ENCODE data around the gene CAPN14.
A peak's percentile ranks its signal among the peaks of the same experiment; 100 is the strongest.

Gene CAPN14

GRCh38 chr2:31233741-31234682, 16.7 kb upstream of the CAPN14 start, which contains the start of gene EHD3:
EHD3 (plus strand) TSS chr2:31234152; CDS start chr2:31234622, 470 bp downstream.
- Histone ChIP-seq H2BK15ac (ENCODE audit: low read length) (no peak within 1 kb of the TSS), H3K27ac (replicated peaks; ENCODE audit: low read length) (no peak within 1 kb of the TSS), H2AK5ac (ENCODE audit: low read depth, low read length) (no peak within 1 kb of the TSS), H3K14ac (ENCODE audit: low read length) (no peak within 1 kb of the TSS), H3K4me1 (ENCODE audit: control insufficient read depth in 2 of 2, insufficient read depth in 1 of 2, low read depth in 1 of 2, low read length in 2 of 2) (peaks cover 0 to 5% of the 10 kb centered on the region in 2 donors), H3K79me1 (ENCODE audit: low read depth, low read length) (no peaks in the 10 kb centered on the region), H2BK120ac (ENCODE audit: low read depth, low read length) (no peak within 1 kb of the TSS), H3K23ac (ENCODE audit: low read depth, low read length, poor library complexity) (peak within 1 kb of the TSS; percentile 67), H3K4me2 (ENCODE audit: insufficient read depth, low read length, poor library complexity, severe bottlenecking) (peak within 1 kb of the TSS; percentile 92), H3K4ac (ENCODE audit: low read length) (no peak within 1 kb of the TSS), H2BK12ac (ENCODE audit: low read length) (no peak within 1 kb of the TSS), H3K9ac (ENCODE audit: low read depth, low read length, poor library complexity) (peak within 1 kb of the TSS; percentile 85), H3K36me3 (replicated peaks in 1 of 2; ENCODE audit: control insufficient read depth in 2 of 2, insufficient read depth in 2 of 2, low read length in 2 of 2) (no peaks in the 10 kb centered on the region), H3K27me3 (ENCODE audit: control insufficient read depth in 3 of 3, insufficient read depth in 3 of 3, low read depth in 1 of 3, low read length in 3 of 3) (peaks cover 0 to 11% (median 2%) of the 10 kb centered on the region in 3 experiments), H2AFZ (ENCODE audit: low read length) (peak within 1 kb of the TSS; percentile 97), H3K18ac (ENCODE audit: low read length) (peak within 1 kb of the TSS; percentile 89), H3K4me3 (ENCODE audit: low read length in 2 of 2) (peak within 1 kb of the TSS; percentile 60 to 82), H3K9me3 (replicated peaks in 1 of 2; ENCODE audit: control insufficient read depth in 2 of 2, insufficient read depth in 1 of 2, low read depth in 1 of 2, low read length in 2 of 2) (no peaks in the 10 kb centered on the region), H4K91ac (ENCODE audit: low read depth, low read length, poor library complexity) (no peak within 1 kb of the TSS), H2BK5ac (ENCODE audit: low read length) (peak within 1 kb of the TSS; percentile 20), H4K8ac (ENCODE audit: low read depth, low read length) (no peak within 1 kb of the TSS)
- peak; percentile 92 for DNase-seq (ENCODE audit: low spot score)
- WGBS, 2 donors (ENCODE audit: extremely low coverage in 2 of 2, insufficient read length in 2 of 2, insufficient replicate concordance in 1 of 2): no CpG with 5 or more reads among the region's 74 CpGs

GRCh38 chr2:31233231-31233630, 15.9 kb upstream of the CAPN14 start:
- Histone ChIP-seq H3K4ac (ENCODE audit: low read length) (no peak overlapping the region), H3K27ac (replicated peaks; ENCODE audit: low read length) (no peak overlapping the region), H4K8ac (ENCODE audit: low read depth, low read length) (no peak overlapping the region), H2BK12ac (ENCODE audit: low read length) (no peak overlapping the region), H3K18ac (ENCODE audit: low read length) (no peak overlapping the region), H3K36me3 (replicated peaks in 1 of 2; ENCODE audit: control insufficient read depth in 2 of 2, insufficient read depth in 2 of 2, low read length in 2 of 2) (no peaks in the 10 kb centered on the region), H3K4me3 (ENCODE audit: low read length in 2 of 2) (no peak overlapping the region), H3K27me3 (ENCODE audit: control insufficient read depth in 3 of 3, insufficient read depth in 3 of 3, low read depth in 1 of 3, low read length in 3 of 3) (peaks cover 0 to 13% (median 2%) of the 10 kb centered on the region in 3 experiments), H3K9ac (ENCODE audit: low read depth, low read length, poor library complexity) (no peak overlapping the region), H3K9me3 (replicated peaks in 1 of 2; ENCODE audit: control insufficient read depth in 2 of 2, insufficient read depth in 1 of 2, low read depth in 1 of 2, low read length in 2 of 2) (no peaks in the 10 kb centered on the region), H2AK5ac (ENCODE audit: low read depth, low read length) (no peak overlapping the region), H3K79me1 (ENCODE audit: low read depth, low read length) (no peaks in the 10 kb centered on the region), H3K4me2 (ENCODE audit: insufficient read depth, low read length, poor library complexity, severe bottlenecking) (no peak overlapping the region), H3K14ac (ENCODE audit: low read length) (no peak overlapping the region), H2BK5ac (ENCODE audit: low read length) (no peak overlapping the region), H3K4me1 (ENCODE audit: control insufficient read depth in 2 of 2, insufficient read depth in 1 of 2, low read depth in 1 of 2, low read length in 2 of 2) (peaks cover 0 to 5% of the 10 kb centered on the region in 2 donors), H3K23ac (ENCODE audit: low read depth, low read length, poor library complexity) (no peak overlapping the region), H2BK120ac (ENCODE audit: low read depth, low read length) (no peak overlapping the region), H2BK15ac (ENCODE audit: low read length) (no peak overlapping the region), H2AFZ (ENCODE audit: low read length) (peak overlapping the region; percentile 97), H4K91ac (ENCODE audit: low read depth, low read length, poor library complexity) (no peak overlapping the region)
- no peak for DNase-seq (ENCODE audit: low spot score)
- WGBS, 2 donors (ENCODE audit: extremely low coverage in 2 of 2, insufficient read length in 2 of 2, insufficient replicate concordance in 1 of 2): no CpG with 5 or more reads among the region's 1 CpG

- no peak overlapping the region for H4K91ac ChIP-seq (ENCODE audit: low read depth, low read length, poor library complexity)
- H3K4me1 ChIP-seq (ENCODE audit: control insufficient read depth in 2 of 2, insufficient read depth in 1 of 2, low read depth in 1 of 2, low read length in 2 of 2): peaks cover 0 to 5% of the 10 kb centered on the region in 2 donors
Measured at GRCh38 chr2:31232586-31232985, 15.3 kb upstream of the CAPN14 start.

GRCh38 chr2:31231571-31232302, 14.4 kb upstream of the CAPN14 start:
- DNase-seq (ENCODE audit: low spot score): no peak
- WGBS, 2 donors (ENCODE audit: extremely low coverage in 2 of 2, insufficient read length in 2 of 2, insufficient replicate concordance in 1 of 2): no CpG with 5 or more reads among the region's 15 CpGs
- no peak overlapping the region for H4K8ac ChIP-seq (ENCODE audit: low read depth, low read length)
- no peak overlapping the region for H3K18ac ChIP-seq (ENCODE audit: low read length)
- H3K27me3 ChIP-seq (ENCODE audit: control insufficient read depth in 3 of 3, insufficient read depth in 3 of 3, low read depth in 1 of 3, low read length in 3 of 3): peaks cover 0 to 20% (median 2%) of the 10 kb centered on the region in 3 experiments
- H3K14ac ChIP-seq (ENCODE audit: low read length): no peak overlapping the region
- no peak overlapping the region for H3K4me3 ChIP-seq (ENCODE audit: low read length in 2 of 2)
- no peak overlapping the region for H3K27ac ChIP-seq (replicated peaks; ENCODE audit: low read length)
- H2BK120ac ChIP-seq (ENCODE audit: low read depth, low read length): no peak overlapping the region
- H4K91ac ChIP-seq (ENCODE audit: low read depth, low read length, poor library complexity): no peak overlapping the region
- H2AFZ ChIP-seq (ENCODE audit: low read length): no peak overlapping the region
- H3K23ac ChIP-seq (ENCODE audit: low read depth, low read length, poor library complexity): no peak overlapping the region
- no peak overlapping the region for H2BK15ac ChIP-seq (ENCODE audit: low read length)
- no peak overlapping the region for H3K4ac ChIP-seq (ENCODE audit: low read length)
- H3K9ac ChIP-seq (ENCODE audit: low read depth, low read length, poor library complexity): no peak overlapping the region
- H3K9me3 ChIP-seq (replicated peaks in 1 of 2; ENCODE audit: control insufficient read depth in 2 of 2, insufficient read depth in 1 of 2, low read depth in 1 of 2, low read length in 2 of 2): no peaks in the 10 kb centered on the region
- no peak overlapping the region for H2BK12ac ChIP-seq (ENCODE audit: low read length)
- no peaks in the 10 kb centered on the region for H3K36me3 ChIP-seq (replicated peaks in 1 of 2; ENCODE audit: control insufficient read depth in 2 of 2, insufficient read depth in 2 of 2, low read length in 2 of 2)
- no peak overlapping the region for H2BK5ac ChIP-seq (ENCODE audit: low read length)
- H2AK5ac ChIP-seq (ENCODE audit: low read depth, low read length): no peak overlapping the region
- H3K79me1 ChIP-seq (ENCODE audit: low read depth, low read length): no peaks in the 10 kb centered on the region
- H3K4me2 ChIP-seq (ENCODE audit: insufficient read depth, low read length, poor library complexity, severe bottlenecking): no peak overlapping the region
- H3K4me1 ChIP-seq (ENCODE audit: control insufficient read depth in 2 of 2, insufficient read depth in 1 of 2, low read depth in 1 of 2, low read length in 2 of 2): peaks cover 0 to 5% of the 10 kb centered on the region in 2 donors

More at GRCh38 chr2:31232586-31232985, 15.3 kb upstream of the CAPN14 start:
- H3K14ac ChIP-seq (ENCODE audit: low read length): no peak overlapping the region
- H3K9ac ChIP-seq (ENCODE audit: low read depth, low read length, poor library complexity): no peak overlapping the region
- H3K4me2 ChIP-seq (ENCODE audit: insufficient read depth, low read length, poor library complexity, severe bottlenecking): no peak overlapping the region
- no peak overlapping the region for H3K27ac ChIP-seq (replicated peaks; ENCODE audit: low read length)
- no peak overlapping the region for H2BK12ac ChIP-seq (ENCODE audit: low read length)
- H3K36me3 ChIP-seq (replicated peaks in 1 of 2; ENCODE audit: control insufficient read depth in 2 of 2, insufficient read depth in 2 of 2, low read length in 2 of 2): no peaks in the 10 kb centered on the region
- no peak overlapping the region for H4K8ac ChIP-seq (ENCODE audit: low read depth, low read length)
- no peak overlapping the region for H3K23ac ChIP-seq (ENCODE audit: low read depth, low read length, poor library complexity)
- H3K4ac ChIP-seq (ENCODE audit: low read length): no peak overlapping the region
- no peaks in the 10 kb centered on the region for H3K9me3 ChIP-seq (replicated peaks in 1 of 2; ENCODE audit: control insufficient read depth in 2 of 2, insufficient read depth in 1 of 2, low read depth in 1 of 2, low read length in 2 of 2)
- no peak overlapping the region for H3K4me3 ChIP-seq (ENCODE audit: low read length in 2 of 2)
- H3K79me1 ChIP-seq (ENCODE audit: low read depth, low read length): no peaks in the 10 kb centered on the region
- no peak overlapping the region for H3K18ac ChIP-seq (ENCODE audit: low read length)
- no CpG with 5 or more reads among the region's 4 CpGs for WGBS, 2 donors (ENCODE audit: extremely low coverage in 2 of 2, insufficient read length in 2 of 2, insufficient replicate concordance in 1 of 2)
- H3K27me3 ChIP-seq (ENCODE audit: control insufficient read depth in 3 of 3, insufficient read depth in 3 of 3, low read depth in 1 of 3, low read length in 3 of 3): peaks cover 0 to 17% (median 2%) of the 10 kb centered on the region in 3 experiments
- H2AK5ac ChIP-seq (ENCODE audit: low read depth, low read length): no peak overlapping the region
- DNase-seq (ENCODE audit: low spot score): no peak
- no peak overlapping the region for H2BK15ac ChIP-seq (ENCODE audit: low read length)
- H2BK5ac ChIP-seq (ENCODE audit: low read length): no peak overlapping the region
- H2BK120ac ChIP-seq (ENCODE audit: low read depth, low read length): no peak overlapping the region
- no peak overlapping the region for H2AFZ ChIP-seq (ENCODE audit: low read length)
